LNCaP clone FGC (cell line): ENCODE data around the gene NAALADL2.

Experiments
- DNase-seq: peaks from one replicate; pipeline ENCODE4 v3.0.0-alpha.2; 2011; ENCODE audit warnings: low read depth
- H3K4me3 ChIP-seq: 2 replicates; pipeline ENCODE4 v1.5.1; 2011; ENCODE audit warnings: mild to moderate bottlenecking, low read depth, low read length, control low read depth
- CTCF ChIP-seq: IDR thresholded peaks from 2 replicates; pipeline ENCODE4 v1.5.1; 2012; ENCODE audit warnings: mild to moderate bottlenecking; ENCODE audit not compliant: control insufficient read depth, insufficient read depth; ENCODE audit errors: extremely low read depth

NAALADL2 gene

GRCh38 chr3:175404621-175405020 is 545.5 kb downstream of the NAALADL2 start:
- no peak for DNase-seq
- no peak for TF ChIP-seq CTCF
- no peak overlapping the region for H3K4me3 ChIP-seq

GRCh38 chr3:175410251-175410650 is 551.1 kb downstream of the NAALADL2 start:
- DNase-seq = no peak
- TF ChIP-seq CTCF = no peak
- H3K4me3 ChIP-seq = no peak overlapping the region

GRCh38 chr3:175411405-175411804 is 552.3 kb downstream of the NAALADL2 start:
- no peak for TF ChIP-seq CTCF
- DNase-seq = no peak
- H3K4me3 ChIP-seq = no peak overlapping the region

- no peak for DNase-seq
- no peak for TF ChIP-seq CTCF
- H3K4me3 ChIP-seq = no peak overlapping the region
Measured at GRCh38 chr3:175411946-175412345, 552.8 kb downstream of the NAALADL2 start.

GRCh38 chr3:175413926-175414325 is 554.8 kb downstream of the NAALADL2 start:
- no peak for DNase-seq
- TF ChIP-seq CTCF = no peak
- H3K4me3 ChIP-seq = no peak overlapping the region

GRCh38 chr3:175416600-175416999 is 557.5 kb downstream of the NAALADL2 start:
- no peak overlapping the region for H3K4me3 ChIP-seq
- DNase-seq = no peak
- no peak for TF ChIP-seq CTCF

- DNase-seq = no peak
- no peak for TF ChIP-seq CTCF
- no peak overlapping the region for H3K4me3 ChIP-seq
Measured at GRCh38 chr3:175417426-175417825, 558.3 kb downstream of the NAALADL2 start.
